B cell (primary cell): Measurements from ENCODE around the gene KCNJ6. TPM values are rescaled to one million over a fixed set of nuclear protein-coding genes. Genes with fewer than 3 reads are reported as not detected.
"Not testable (repeated sequence)": the region's sequence is repeated elsewhere in the genome, so short reads cannot be mapped to it uniquely, and the experiment has no call there.

Experiments
- ATAC-seq: fragments of 200-7000 bp; cut with Tn5 transposase; one replicate; pipeline ENCODE4 v1.10.0; 2021; ENCODE audit warnings: low read depth, mild to moderate bottlenecking, moderate number of reproducible peaks, moderate library complexity
- CTCF ChIA-PET: fragments of 350-600 bp; sonication (Branson Sonifier 250); formaldehyde crosslinking; loops from one replicate; lab custom pipeline; 2021; ENCODE audit warnings: antibody characterized with exemption, inconsistent platforms; lab: Charles Lee
- POLR2A ChIA-PET: fragments of 350-600 bp; sonication (Branson Sonifier 250); formaldehyde crosslinking; loops from one replicate; lab custom pipeline; 2021; ENCODE audit warnings: antibody characterized with exemption; lab: Charles Lee
- DNase-seq: peaks from one replicate; pipeline ENCODE4 v3.0.0; 2013
- H2AFZ ChIP-seq: 2 replicates; pipeline ENCODE4 v1.6.1; 2012; ENCODE audit warnings: mild to moderate bottlenecking, low read depth, low read length; ENCODE audit not compliant: insufficient read depth, poor library complexity, severe bottlenecking
- H3K27ac ChIP-seq, 2 donors: 1 replicate in 1 of 2; 2 replicates in 1 of 2; pipeline ENCODE4 v1.5.1; 2012 to 2013; ENCODE audit warnings: low read length in 2 of 2, mild to moderate bottlenecking in 2 of 2, moderate library complexity in 1 of 2
- H3K27me3 ChIP-seq, 4 experiments: fragments of 200-600 bp in 1 of 4; sonication (generic) in 1 of 4; replicated peaks in 1 of 4; 1 replicate in 2 of 4; 2 replicates in 2 of 4; pipeline versions ENCODE4 v1.6.1 to v1.7.0; 2013 to 2016; ENCODE audit warnings: low read length in 3 of 4, mild to moderate bottlenecking in 2 of 4, mixed read lengths in 1 of 4, moderate library complexity in 1 of 4; ENCODE audit not compliant: insufficient read depth in 4 of 4, control insufficient read depth in 3 of 4; ENCODE audit errors: control extremely low read depth in 1 of 4
- H3K36me3 ChIP-seq, 2 experiments: replicated peaks in 1 of 2; 1 replicate in 1 of 2; 2 replicates in 1 of 2; pipeline versions ENCODE4 v1.6.1 to v1.7.1; 2013; ENCODE audit warnings: low read length in 1 of 2; ENCODE audit not compliant: insufficient read depth in 2 of 2, control insufficient read depth in 1 of 2; ENCODE audit errors: control extremely low read depth in 1 of 2, extremely low read depth in 1 of 2
- H3K4me1 ChIP-seq, 2 donors: fragments of 200-600 bp in 1 of 2; sonication (generic) in 1 of 2; 1 replicate in 1 of 2; 2 replicates in 1 of 2; pipeline versions ENCODE4 v1.5.1 to v1.6.1; 2013 to 2017; ENCODE audit warnings: low read length in 2 of 2; ENCODE audit not compliant: control insufficient read depth in 2 of 2, insufficient read depth in 2 of 2
- H3K4me2 ChIP-seq: replicated peaks from 2 replicates; pipeline ENCODE3; 2012; ENCODE audit warnings: mild to moderate bottlenecking, low read depth, low read length; ENCODE audit not compliant: poor library complexity, severe bottlenecking
- H3K4me3 ChIP-seq, 5 experiments: fragments of 200-600 bp in 1 of 5; sonication (generic) in 1 of 5; 1 replicate in 3 of 5; 2 replicates in 2 of 5; pipeline versions ENCODE4 v1.5.1 to v1.7.0; 2011 to 2016; ENCODE audit warnings: low read length in 4 of 5, mild to moderate bottlenecking in 4 of 5, low read depth in 2 of 5, control low read depth in 1 of 5, moderate library complexity in 1 of 5; ENCODE audit not compliant: insufficient read depth in 1 of 5; ENCODE audit errors: control extremely low read depth in 1 of 5, extremely low read depth in 1 of 5
- H3K79me2 ChIP-seq: fragments of 200-600 bp; sonication (generic); one replicate; pipeline ENCODE4 v1.6.0; 2016; ENCODE audit warnings: low read length; ENCODE audit not compliant: control insufficient read depth, insufficient read depth
- H3K9ac ChIP-seq: fragments of 200-600 bp; sonication (generic); 2 replicates; pipeline ENCODE4 v1.6.1; 2017; ENCODE audit warnings: mild to moderate bottlenecking, low read length, moderate library complexity
- H3K9me3 ChIP-seq, 3 donors: one replicate each; pipeline versions ENCODE4 v1.6.1 to v1.7.1; 2013; ENCODE audit warnings: low read length in 2 of 3; ENCODE audit not compliant: control insufficient read depth in 2 of 3, insufficient read depth in 1 of 3; ENCODE audit errors: control extremely low read depth in 1 of 3
- H4K20me1 ChIP-seq: 2 replicates; pipeline ENCODE4 v1.6.0; 2012; ENCODE audit warnings: mild to moderate bottlenecking, low read length; ENCODE audit not compliant: insufficient read depth, control insufficient read depth, poor library complexity, severe bottlenecking
- H3K27ac Mint-ChIP-seq: one replicate; pipeline ENCODE4 v1.8.0; 2021; ENCODE audit warnings: mixed read lengths
- H3K27me3 Mint-ChIP-seq: one replicate; pipeline ENCODE4 v1.8.0; 2021; ENCODE audit warnings: mixed read lengths
- H3K4me1 Mint-ChIP-seq: one replicate; pipeline ENCODE4 v1.8.0; 2021; ENCODE audit warnings: mixed read lengths
- H3K4me3 Mint-ChIP-seq: one replicate; pipeline ENCODE4 v1.8.0; 2021; ENCODE audit warnings: mixed read lengths
- H3K9me3 Mint-ChIP-seq: one replicate; pipeline ENCODE4 v1.8.0; 2022; ENCODE audit warnings: mixed read lengths; ENCODE audit not compliant: insufficient read depth
- EZH2 ChIP-seq: IDR thresholded peaks from 2 replicates; pipeline ENCODE4 v1.6.1; 2012; ENCODE audit warnings: borderline replicate concordance, low read depth, mild to moderate bottlenecking, moderate library complexity, low read length; ENCODE audit not compliant: insufficient read depth, poor library complexity, severe bottlenecking
- WGBS: methylation state at CpG from one replicate; pipeline ENCODE4 v1.1.5; 2013; ENCODE audit warnings: missing lambda C conversion rate; ENCODE audit not compliant: insufficient coverage; 5-methylcytosine and 5-hydroxymethylcytosine counted together
- intact Hi-C: fragments of 100-400 bp; cut with micrococcal nuclease; formaldehyde crosslinking; loops from one replicate; pipeline ENCODE4 v1.10.0; 2022
- polyA plus RNA-seq: library from polyadenylated mRNA; depleted of rRNA; stranded (reverse); fragments of >200 nt; gene quantifications from 2 replicates; pipeline ENCODE4 v1.2.3, GENCODE V29; 2012
- total RNA-seq, 2 donors: library from RNA; stranded (reverse); fragments of 120-200 nt in 1 of 2; gene quantifications; 1 replicate in 1 of 2; 2 replicates in 1 of 2; pipeline versions ENCODE4 v1.2.3 to v1.2.4, GENCODE V29; 2013 to 2022
- TF ChIP-seq, protein P1 (sequence below): fragments of 200-600 bp; IDR thresholded peaks from one replicate; pipeline ENCODE4 v1.8.0; 2022; ENCODE audit warnings: antibody characterized with exemption, mild to moderate bottlenecking

The KCNJ6 gene
- total and polyA plus RNA-seq, 2 donors (not counting 1 experiment from before 2014, with no cell fraction given) = not detected

DNA sequence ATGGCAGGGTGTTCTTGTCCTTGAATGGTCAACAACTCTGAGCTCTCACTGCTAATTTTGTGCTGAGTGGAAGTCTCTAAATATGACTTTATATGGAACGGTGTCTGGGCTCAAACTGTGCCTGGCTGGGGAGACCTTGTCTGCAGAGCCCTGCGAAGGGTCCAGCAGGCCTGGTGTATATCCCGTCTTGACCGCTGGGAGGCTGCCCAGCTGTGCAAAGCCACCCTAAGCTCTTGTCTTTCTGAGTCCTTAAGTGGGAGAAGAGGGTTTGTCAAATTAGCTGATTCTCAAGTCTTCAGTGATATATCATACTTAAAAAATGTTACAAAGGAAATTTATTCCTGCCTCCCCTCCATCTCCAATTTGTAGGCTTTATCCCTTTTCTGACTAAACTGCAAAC lies 198.7 kb downstream of the KCNJ6 start:
- Mint-ChIP-seq H3K4me1 (no peaks in the 10 kb centered on the region), H3K9me3 (peaks cover 5% of the 10 kb centered on the region), H3K27ac (no peak overlapping the region), H3K4me3 (no peak overlapping the region), H3K27me3 (peaks cover 16% of the 10 kb centered on the region)
- Histone ChIP-seq H3K4me2 (no peak overlapping the region), H3K27me3 (no peaks in the 10 kb centered on the region), H3K9ac (no peak overlapping the region), H3K36me3 (no peaks in the 10 kb centered on the region), H2AFZ (no peak overlapping the region), H3K4me1 (no peaks in the 10 kb centered on the region), H3K9me3 (no peaks in the 10 kb centered on the region), H3K27ac (no peak overlapping the region), H3K79me2 (no peaks in the 10 kb centered on the region), H3K4me3 (no peak overlapping the region), H4K20me1 (no peaks in the 10 kb centered on the region)
- ATAC-seq (no peak), DNase-seq (no peak)
- POLR2A ChIA-PET = no interaction called here
- TF ChIP-seq, protein P1, sequence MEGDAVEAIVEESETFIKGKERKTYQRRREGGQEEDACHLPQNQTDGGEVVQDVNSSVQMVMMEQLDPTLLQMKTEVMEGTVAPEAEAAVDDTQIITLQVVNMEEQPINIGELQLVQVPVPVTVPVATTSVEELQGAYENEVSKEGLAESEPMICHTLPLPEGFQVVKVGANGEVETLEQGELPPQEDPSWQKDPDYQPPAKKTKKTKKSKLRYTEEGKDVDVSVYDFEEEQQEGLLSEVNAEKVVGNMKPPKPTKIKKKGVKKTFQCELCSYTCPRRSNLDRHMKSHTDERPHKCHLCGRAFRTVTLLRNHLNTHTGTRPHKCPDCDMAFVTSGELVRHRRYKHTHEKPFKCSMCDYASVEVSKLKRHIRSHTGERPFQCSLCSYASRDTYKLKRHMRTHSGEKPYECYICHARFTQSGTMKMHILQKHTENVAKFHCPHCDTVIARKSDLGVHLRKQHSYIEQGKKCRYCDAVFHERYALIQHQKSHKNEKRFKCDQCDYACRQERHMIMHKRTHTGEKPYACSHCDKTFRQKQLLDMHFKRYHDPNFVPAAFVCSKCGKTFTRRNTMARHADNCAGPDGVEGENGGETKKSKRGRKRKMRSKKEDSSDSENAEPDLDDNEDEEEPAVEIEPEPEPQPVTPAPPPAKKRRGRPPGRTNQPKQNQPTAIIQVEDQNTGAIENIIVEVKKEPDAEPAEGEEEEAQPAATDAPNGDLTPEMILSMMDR = no peak
- no peak for TF ChIP-seq EZH2
- WGBS = 86% methylated on average over 4 of the region's 4 CpGs
- CTCF ChIA-PET = no interaction called here
- intact Hi-C loops = no loop called here

DNA sequence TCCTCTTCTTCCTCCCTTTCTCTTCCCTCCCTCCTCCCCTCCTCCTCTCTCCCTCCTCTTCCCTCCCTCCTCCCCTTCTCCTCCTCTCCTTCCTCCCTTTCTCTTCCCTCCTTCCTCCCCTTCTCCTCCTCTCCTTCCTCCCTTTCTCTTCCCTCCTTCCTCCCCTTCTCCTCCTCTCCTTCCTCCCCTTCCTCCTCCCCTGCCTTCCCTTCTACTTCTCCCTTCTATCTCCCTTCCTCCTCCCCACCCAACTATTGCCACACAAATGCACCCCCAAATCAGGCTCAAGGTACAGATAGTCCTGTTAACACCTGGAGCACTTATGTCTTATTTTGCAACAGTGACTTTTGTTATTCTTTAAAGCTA lies 203.7 kb downstream of the KCNJ6 start:
- intact Hi-C loops = not testable (repeated sequence)

More for the DNA sequence above, 203.7 kb downstream of the KCNJ6 start:
- not testable (repeated sequence) for H3K27ac Mint-ChIP-seq, H3K27ac ChIP-seq, ATAC-seq, H3K27me3 ChIP-seq, H3K79me2 ChIP-seq, DNase-seq, H3K4me3 Mint-ChIP-seq, H3K4me1 ChIP-seq, H3K36me3 ChIP-seq, H3K9me3 ChIP-seq, H3K4me3 ChIP-seq, H4K20me1 ChIP-seq, H3K4me1 Mint-ChIP-seq, H3K9ac ChIP-seq, H3K9me3 Mint-ChIP-seq, H2AFZ ChIP-seq, H3K4me2 ChIP-seq
- POLR2A ChIA-PET = interaction anchor here (0.8 kb wide), 1 partner anchor 105 kb away, joined by 4 read pairs; no protein-coding TSS in a partner anchor
- H3K27me3 Mint-ChIP-seq = peaks cover 19% of the 10 kb centered on the region
- CTCF ChIA-PET = interaction anchor here (0.6 to 0.9 kb wide), 2 partner anchors 16 to 1675 kb away, joined by 3 to 4 read pairs; no protein-coding TSS in a partner anchor
